Right lobe of liver (tissue), 4 donors: ENCODE measurements around the gene PGM5.

ENCODE experiments used
- POLR2A ChIP-seq: fragments of 450-650 bp; IDR thresholded peaks from one replicate; pipeline ENCODE4 v1.6.1; 2017; ENCODE audit warnings: antibody characterized with exemption, mild to moderate bottlenecking
- TF ChIP-seq, protein P1 (sequence below), 4 donors: fragments of 200-600 bp in 3 of 4; fragments of 450-650 bp in 1 of 4; IDR thresholded peaks; one replicate each; pipeline versions ENCODE4 v1.5.1 to v1.8.0; 2016 to 2022; ENCODE audit warnings: antibody characterized with exemption in 4 of 4, mild to moderate bottlenecking in 2 of 4
- donor health status: DM: no; HTN: no; CAD: no.
- donor health status: DM: no; HTN: no; CAD: no.
- donor health status: DM: no; HTN: yes; CAD: no.

DNA sequence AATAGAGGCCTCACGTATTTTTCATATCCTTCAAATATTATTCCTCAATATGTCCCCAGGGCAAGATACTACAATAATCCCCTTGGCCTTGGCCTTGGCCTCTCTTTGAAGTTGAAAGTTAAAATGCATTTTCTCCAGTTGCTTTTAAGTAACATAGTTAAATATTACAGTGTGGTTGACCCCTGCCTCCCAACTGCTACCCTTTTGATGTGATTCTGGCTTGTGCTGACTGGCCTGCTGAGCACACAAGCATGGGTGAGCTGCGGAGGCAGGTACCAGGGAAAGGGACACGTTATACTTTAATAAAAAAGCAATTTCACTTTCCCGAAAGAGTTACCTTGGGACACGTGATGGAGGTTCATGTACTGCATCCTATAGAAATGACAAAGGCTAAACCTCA lies 202.1 kb downstream of the PGM5 start:
- TF ChIP-seq, protein P1, sequence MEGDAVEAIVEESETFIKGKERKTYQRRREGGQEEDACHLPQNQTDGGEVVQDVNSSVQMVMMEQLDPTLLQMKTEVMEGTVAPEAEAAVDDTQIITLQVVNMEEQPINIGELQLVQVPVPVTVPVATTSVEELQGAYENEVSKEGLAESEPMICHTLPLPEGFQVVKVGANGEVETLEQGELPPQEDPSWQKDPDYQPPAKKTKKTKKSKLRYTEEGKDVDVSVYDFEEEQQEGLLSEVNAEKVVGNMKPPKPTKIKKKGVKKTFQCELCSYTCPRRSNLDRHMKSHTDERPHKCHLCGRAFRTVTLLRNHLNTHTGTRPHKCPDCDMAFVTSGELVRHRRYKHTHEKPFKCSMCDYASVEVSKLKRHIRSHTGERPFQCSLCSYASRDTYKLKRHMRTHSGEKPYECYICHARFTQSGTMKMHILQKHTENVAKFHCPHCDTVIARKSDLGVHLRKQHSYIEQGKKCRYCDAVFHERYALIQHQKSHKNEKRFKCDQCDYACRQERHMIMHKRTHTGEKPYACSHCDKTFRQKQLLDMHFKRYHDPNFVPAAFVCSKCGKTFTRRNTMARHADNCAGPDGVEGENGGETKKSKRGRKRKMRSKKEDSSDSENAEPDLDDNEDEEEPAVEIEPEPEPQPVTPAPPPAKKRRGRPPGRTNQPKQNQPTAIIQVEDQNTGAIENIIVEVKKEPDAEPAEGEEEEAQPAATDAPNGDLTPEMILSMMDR (IDR thresholded peaks at IDR 0.05), result no peak
- no peak for TF ChIP-seq POLR2A
